Measurements from ENCODE around the gene KIDINS220.

Gene KIDINS220

DNA sequence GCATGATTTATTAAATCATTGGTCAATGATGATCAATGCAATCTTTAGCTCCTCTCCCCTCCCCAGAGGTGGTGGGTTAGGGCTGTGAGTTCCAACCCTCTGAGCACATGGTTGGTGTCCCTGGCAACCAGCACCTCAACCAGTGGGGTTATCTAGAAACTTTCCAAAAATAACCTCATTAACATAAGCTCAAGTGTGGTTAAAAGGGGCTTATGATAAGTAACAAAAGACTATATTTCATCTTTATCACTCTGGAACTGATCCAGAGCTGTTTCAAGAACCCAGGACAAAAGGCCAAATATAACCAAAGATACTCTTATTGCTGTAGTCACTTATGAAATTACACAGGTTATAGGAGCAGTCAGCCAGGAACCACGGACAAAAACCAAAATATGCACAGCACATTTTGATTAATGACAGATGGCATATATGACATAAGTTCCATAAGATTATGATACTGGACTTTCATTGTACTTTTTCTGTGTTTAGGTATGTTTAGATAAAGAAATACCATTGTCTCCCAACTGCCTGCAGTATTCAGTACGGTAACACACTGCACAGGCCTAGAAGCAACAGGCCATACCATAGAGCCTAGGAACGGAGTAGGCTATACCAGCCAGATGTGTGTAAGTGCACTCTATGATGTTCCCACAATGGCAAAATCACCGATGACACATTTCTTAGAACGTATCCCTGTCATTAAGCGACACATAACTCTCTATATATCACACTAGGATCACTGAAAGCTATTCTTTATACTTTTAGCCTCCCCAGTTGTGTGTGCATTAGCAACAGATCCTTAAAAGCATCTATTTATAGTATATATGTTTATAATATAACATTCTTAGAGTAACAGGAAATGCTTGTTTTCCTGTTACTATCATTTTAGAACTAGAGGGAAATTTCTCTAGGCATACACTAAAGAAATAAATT lies 31.9 kb downstream of the KIDINS220 start:
- no peak for DNase-seq
- no peak for ATAC-seq (ENCODE audit: insufficient read depth, low read depth)
- Histone ChIP-seq H3K79me2 (ENCODE audit: insufficient read depth, low read length) (no peaks in the 10 kb centered on the region), H3K4me2 (ENCODE audit: insufficient read depth, low read length) (no peak overlapping the region), H3K9ac (ENCODE audit: low read depth, low read length) (no peak overlapping the region), H4K20me1 (ENCODE audit: insufficient read depth, low read length) (no peaks in the 10 kb centered on the region), H3K4me1 (ENCODE audit: insufficient read depth, low read length) (no peaks in the 10 kb centered on the region), H3K36me3 (ENCODE audit: insufficient read depth, low read length) (peaks cover 69% of the 10 kb centered on the region), H3K27me3 (ENCODE audit: insufficient read depth, low read length, poor library complexity) (no peaks in the 10 kb centered on the region), H3K4me3 (ENCODE audit: low read depth in 1 of 2, low read length in 2 of 2) (no peak overlapping the region), H3K27ac (ENCODE audit: low read length) (no peak overlapping the region), H3K9me3 (ENCODE audit: insufficient read depth, low read length, severe bottlenecking) (no peaks in the 10 kb centered on the region), H2AFZ (ENCODE audit: low read depth, low read length) (no peak overlapping the region)
- TF ChIP-seq, protein P1, sequence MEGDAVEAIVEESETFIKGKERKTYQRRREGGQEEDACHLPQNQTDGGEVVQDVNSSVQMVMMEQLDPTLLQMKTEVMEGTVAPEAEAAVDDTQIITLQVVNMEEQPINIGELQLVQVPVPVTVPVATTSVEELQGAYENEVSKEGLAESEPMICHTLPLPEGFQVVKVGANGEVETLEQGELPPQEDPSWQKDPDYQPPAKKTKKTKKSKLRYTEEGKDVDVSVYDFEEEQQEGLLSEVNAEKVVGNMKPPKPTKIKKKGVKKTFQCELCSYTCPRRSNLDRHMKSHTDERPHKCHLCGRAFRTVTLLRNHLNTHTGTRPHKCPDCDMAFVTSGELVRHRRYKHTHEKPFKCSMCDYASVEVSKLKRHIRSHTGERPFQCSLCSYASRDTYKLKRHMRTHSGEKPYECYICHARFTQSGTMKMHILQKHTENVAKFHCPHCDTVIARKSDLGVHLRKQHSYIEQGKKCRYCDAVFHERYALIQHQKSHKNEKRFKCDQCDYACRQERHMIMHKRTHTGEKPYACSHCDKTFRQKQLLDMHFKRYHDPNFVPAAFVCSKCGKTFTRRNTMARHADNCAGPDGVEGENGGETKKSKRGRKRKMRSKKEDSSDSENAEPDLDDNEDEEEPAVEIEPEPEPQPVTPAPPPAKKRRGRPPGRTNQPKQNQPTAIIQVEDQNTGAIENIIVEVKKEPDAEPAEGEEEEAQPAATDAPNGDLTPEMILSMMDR (IDR thresholded peaks at IDR 0.05; ENCODE audit: borderline replicate concordance, extremely low read depth, low read length, poor library complexity, severe bottlenecking) = no peak
- no peak for TF ChIP-seq EZH2 (IDR thresholded peaks at IDR 0.05; ENCODE audit: borderline replicate concordance, low read depth, low read length, severe bottlenecking)

- no peak overlapping the region for H3K4me2 ChIP-seq (ENCODE audit: insufficient read depth, low read length)
- no peak overlapping the region for H2AFZ ChIP-seq (ENCODE audit: low read depth, low read length)
- no peak for TF ChIP-seq EZH2 (IDR thresholded peaks at IDR 0.05; ENCODE audit: borderline replicate concordance, low read depth, low read length, severe bottlenecking)
- TF ChIP-seq, protein P1 (IDR thresholded peaks at IDR 0.05; ENCODE audit: borderline replicate concordance, extremely low read depth, low read length, poor library complexity, severe bottlenecking) = no peak
- peaks cover 73% of the 10 kb centered on the region for H3K36me3 ChIP-seq (ENCODE audit: insufficient read depth, low read length)
- ATAC-seq (ENCODE audit: insufficient read depth, low read depth) = no peak
- no peaks in the 10 kb centered on the region for H4K20me1 ChIP-seq (ENCODE audit: insufficient read depth, low read length)
- H3K27me3 ChIP-seq (ENCODE audit: insufficient read depth, low read length, poor library complexity) = no peaks in the 10 kb centered on the region
- H3K79me2 ChIP-seq (ENCODE audit: insufficient read depth, low read length) = no peaks in the 10 kb centered on the region
- no peak overlapping the region for H3K9ac ChIP-seq (ENCODE audit: low read depth, low read length)
- no peak overlapping the region for H3K27ac ChIP-seq (ENCODE audit: low read length)
- no peak overlapping the region for H3K4me3 ChIP-seq (ENCODE audit: low read depth in 1 of 2, low read length in 2 of 2)
- no peaks in the 10 kb centered on the region for H3K9me3 ChIP-seq (ENCODE audit: insufficient read depth, low read length, severe bottlenecking)
- H3K4me1 ChIP-seq (ENCODE audit: insufficient read depth, low read length) = no peaks in the 10 kb centered on the region
- no peak for DNase-seq
Observed at GRCh38 chr2:8803658-8804379, 33.6 kb downstream of the KIDINS220 start.

- peaks cover 79% of the 10 kb centered on the region for H3K36me3 ChIP-seq (ENCODE audit: insufficient read depth, low read length)
- no peak for ATAC-seq (ENCODE audit: insufficient read depth, low read depth)
Observed at GRCh38 chr2:8802741-8803140, 34.7 kb downstream of the KIDINS220 start.

More at GRCh38 chr2:8802741-8803140, 34.7 kb downstream of the KIDINS220 start:
- no peak overlapping the region for H3K9ac ChIP-seq (ENCODE audit: low read depth, low read length)
- H3K4me3 ChIP-seq (ENCODE audit: low read depth in 1 of 2, low read length in 2 of 2) = no peak overlapping the region
- no peak overlapping the region for H3K27ac ChIP-seq (ENCODE audit: low read length)
- H3K27me3 ChIP-seq (ENCODE audit: insufficient read depth, low read length, poor library complexity) = no peaks in the 10 kb centered on the region
- no peaks in the 10 kb centered on the region for H3K9me3 ChIP-seq (ENCODE audit: insufficient read depth, low read length, severe bottlenecking)
- no peaks in the 10 kb centered on the region for H4K20me1 ChIP-seq (ENCODE audit: insufficient read depth, low read length)
- DNase-seq = no peak
- TF ChIP-seq, protein P1 (IDR thresholded peaks at IDR 0.05; ENCODE audit: borderline replicate concordance, extremely low read depth, low read length, poor library complexity, severe bottlenecking) = no peak
- no peak for TF ChIP-seq EZH2 (IDR thresholded peaks at IDR 0.05; ENCODE audit: borderline replicate concordance, low read depth, low read length, severe bottlenecking)
- no peak overlapping the region for H2AFZ ChIP-seq (ENCODE audit: low read depth, low read length)
- no peaks in the 10 kb centered on the region for H3K4me1 ChIP-seq (ENCODE audit: insufficient read depth, low read length)
- no peaks in the 10 kb centered on the region for H3K79me2 ChIP-seq (ENCODE audit: insufficient read depth, low read length)
- no peak overlapping the region for H3K4me2 ChIP-seq (ENCODE audit: insufficient read depth, low read length)
